Parathyroid adenoma (tissue), 2 donors: ENCODE results near the gene MEF2B.
"Not testable (repeated sequence)": the region's sequence is repeated elsewhere in the genome, so short reads cannot be mapped to it uniquely, and the experiment has no call there.

Experiments
- H2AFZ ChIP-seq: fragments of 300-600 bp; sonication (generic); one replicate; pipeline ENCODE4 v1.7.0; 2017; ENCODE audit warnings: antibody characterized with exemption, mild to moderate bottlenecking
- H3K27ac ChIP-seq: fragments of 300-600 bp; sonication (generic); one replicate; pipeline ENCODE4 v1.7.0; 2017
- H3K27me3 ChIP-seq: fragments of 300-600 bp; sonication (generic); one replicate; pipeline ENCODE4 v1.7.0; 2017; ENCODE audit warnings: low read length; ENCODE audit not compliant: control insufficient read depth, insufficient read depth
- H3K36me3 ChIP-seq: fragments of 300-600 bp; sonication (generic); one replicate; pipeline ENCODE4 v1.7.0; 2017; ENCODE audit warnings: low read length; ENCODE audit not compliant: control insufficient read depth, insufficient read depth
- H3K4me1 ChIP-seq: fragments of 300-600 bp; sonication (generic); one replicate; pipeline ENCODE4 v1.7.0; 2017; ENCODE audit warnings: control low read depth
- H3K4me2 ChIP-seq: fragments of 300-600 bp; sonication (generic); one replicate; pipeline ENCODE4 v1.7.0; 2017; ENCODE audit warnings: low read length
- H3K4me3 ChIP-seq: fragments of 300-600 bp; sonication (generic); one replicate; pipeline ENCODE4 v1.7.0; 2017; ENCODE audit warnings: low read depth, low read length
- H3K79me2 ChIP-seq: fragments of 300-600 bp; sonication (generic); one replicate; pipeline ENCODE4 v1.7.0; 2017; ENCODE audit warnings: control low read depth
- H3K9ac ChIP-seq: fragments of 300-600 bp; sonication (generic); one replicate; pipeline ENCODE4 v1.7.0; 2017; ENCODE audit warnings: mild to moderate bottlenecking
- H3K9me3 ChIP-seq: fragments of 300-600 bp; sonication (generic); one replicate; pipeline ENCODE4 v1.7.0; 2017; ENCODE audit warnings: low read length; ENCODE audit not compliant: control insufficient read depth
- TF ChIP-seq, protein P1 (sequence below): fragments of 300-600 bp; sonication (generic); IDR thresholded peaks from one replicate; pipeline ENCODE4 v1.7.0; 2017; ENCODE audit warnings: antibody characterized with exemption, mild to moderate bottlenecking
- donor health status: primary hyperparathyroidism.

Gene MEF2B

DNA sequence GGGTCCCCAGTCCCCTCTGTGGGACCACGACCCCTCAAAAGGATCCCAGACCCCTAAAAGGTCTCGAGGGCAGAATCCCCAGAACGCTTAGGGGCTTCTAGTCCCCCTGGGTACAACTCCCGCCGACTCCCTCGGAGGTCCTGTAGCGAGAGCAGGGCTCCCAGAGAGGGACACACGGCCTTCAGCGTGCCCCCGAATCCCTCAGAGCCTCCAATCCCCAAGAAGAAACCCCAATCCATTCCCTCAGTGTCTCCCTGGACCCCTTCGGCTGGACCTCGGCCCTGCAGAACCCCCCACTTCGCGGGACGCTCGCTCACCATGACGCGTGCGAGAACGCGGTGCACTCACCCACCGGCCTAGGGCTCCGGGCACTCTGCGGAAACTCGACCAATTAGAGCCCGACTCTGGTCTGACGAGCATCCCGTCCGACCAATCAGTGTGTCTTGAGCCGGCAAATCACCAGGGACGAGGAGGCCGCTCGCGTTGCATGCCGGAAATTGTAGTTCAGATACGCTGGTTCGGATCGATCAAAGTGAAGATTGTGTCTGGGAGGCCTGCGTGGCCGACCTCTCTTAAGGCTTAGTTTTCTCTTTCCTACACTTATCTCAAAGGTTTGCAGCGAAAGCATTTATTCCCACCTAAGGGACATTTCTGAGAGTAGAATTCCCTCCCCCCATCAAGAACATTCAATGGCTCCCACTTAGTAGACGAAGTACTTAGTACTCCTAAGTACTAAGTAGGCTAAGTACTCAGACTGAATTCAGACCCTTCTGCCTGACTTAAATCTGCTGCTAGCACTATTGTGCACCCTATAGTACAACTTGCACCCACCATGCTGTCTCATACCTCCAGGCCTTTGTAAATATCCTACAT is 31.7 kb downstream of the MEF2B start, which contains the start of gene TMEM161A:
Gene TMEM161A (minus strand): TSS at position 370 of the 873 bp plus-strand sequence. CDS start 50 bp downstream, at position 320.
- Histone ChIP-seq H3K27ac (no peak within 1 kb of the TSS), H3K4me3 (peak within 1 kb of the TSS; percentile 95), H3K9ac (peak within 1 kb of the TSS; percentile 32), H3K27me3 (no peaks in the 10 kb centered on the region), H3K36me3 (no peaks in the 10 kb centered on the region), H3K79me2 (peaks cover 5% of the 10 kb centered on the region), H3K4me2 (peak within 1 kb of the TSS; percentile 87), H3K9me3 (no peaks in the 10 kb centered on the region), H3K4me1 (peaks cover 4% of the 10 kb centered on the region), H2AFZ (peak within 1 kb of the TSS; percentile 93)
- TF ChIP-seq, protein P1, sequence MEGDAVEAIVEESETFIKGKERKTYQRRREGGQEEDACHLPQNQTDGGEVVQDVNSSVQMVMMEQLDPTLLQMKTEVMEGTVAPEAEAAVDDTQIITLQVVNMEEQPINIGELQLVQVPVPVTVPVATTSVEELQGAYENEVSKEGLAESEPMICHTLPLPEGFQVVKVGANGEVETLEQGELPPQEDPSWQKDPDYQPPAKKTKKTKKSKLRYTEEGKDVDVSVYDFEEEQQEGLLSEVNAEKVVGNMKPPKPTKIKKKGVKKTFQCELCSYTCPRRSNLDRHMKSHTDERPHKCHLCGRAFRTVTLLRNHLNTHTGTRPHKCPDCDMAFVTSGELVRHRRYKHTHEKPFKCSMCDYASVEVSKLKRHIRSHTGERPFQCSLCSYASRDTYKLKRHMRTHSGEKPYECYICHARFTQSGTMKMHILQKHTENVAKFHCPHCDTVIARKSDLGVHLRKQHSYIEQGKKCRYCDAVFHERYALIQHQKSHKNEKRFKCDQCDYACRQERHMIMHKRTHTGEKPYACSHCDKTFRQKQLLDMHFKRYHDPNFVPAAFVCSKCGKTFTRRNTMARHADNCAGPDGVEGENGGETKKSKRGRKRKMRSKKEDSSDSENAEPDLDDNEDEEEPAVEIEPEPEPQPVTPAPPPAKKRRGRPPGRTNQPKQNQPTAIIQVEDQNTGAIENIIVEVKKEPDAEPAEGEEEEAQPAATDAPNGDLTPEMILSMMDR, result no peak

DNA sequence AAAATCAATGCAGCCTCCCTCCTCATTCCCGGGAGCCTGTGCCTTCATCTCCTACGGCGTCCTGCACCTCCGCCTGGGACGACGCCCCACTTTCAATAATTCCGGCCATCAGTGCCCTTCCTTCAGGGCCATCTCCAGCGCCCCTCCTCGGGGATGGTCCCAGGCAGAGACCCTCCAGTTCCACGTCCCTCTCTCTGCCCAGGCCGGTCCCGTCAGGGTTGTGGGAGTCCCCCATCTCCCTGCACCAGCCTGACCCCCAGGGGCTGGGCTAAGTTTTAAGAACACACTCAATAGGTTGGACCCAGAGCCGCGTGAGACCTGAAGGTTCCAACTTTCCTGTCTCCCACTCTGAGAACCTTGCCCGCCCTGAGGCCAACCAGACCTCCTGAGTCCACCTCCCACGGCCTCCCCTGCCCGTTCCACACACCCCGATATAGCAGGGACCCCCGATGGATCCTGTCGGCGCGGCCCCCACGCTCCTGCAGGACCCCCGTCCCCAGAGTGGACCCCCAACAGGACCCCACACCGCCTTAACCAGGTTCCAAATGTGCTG is 32.4 kb downstream of the MEF2B start:
- peak overlapping the region; percentile 32 for H3K9ac ChIP-seq
- H3K27ac ChIP-seq, result no peak overlapping the region

DNA sequence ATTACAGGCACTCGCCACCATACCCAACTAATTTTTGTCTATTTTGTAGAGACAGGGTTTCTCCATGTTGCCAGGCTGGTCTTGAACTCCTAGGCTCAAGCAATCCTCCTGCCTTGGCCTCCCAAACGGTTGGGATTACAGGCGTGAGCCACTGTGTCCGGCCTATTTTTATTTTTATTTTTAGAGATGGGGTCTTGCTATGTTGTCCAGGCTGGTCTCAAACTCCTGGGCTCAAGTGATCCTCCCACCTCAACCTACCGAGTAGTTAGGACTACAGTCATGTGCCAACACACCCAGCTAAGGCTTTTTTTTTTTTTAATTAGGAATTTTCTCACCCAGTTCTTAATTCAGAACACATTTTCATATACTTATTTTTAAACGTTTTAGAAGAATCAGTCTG is 34.4 kb downstream of the MEF2B start:
- not testable (repeated sequence) for H3K36me3 ChIP-seq, H3K4me1 ChIP-seq, H2AFZ ChIP-seq, H3K79me2 ChIP-seq, H3K4me2 ChIP-seq, H3K9me3 ChIP-seq, H3K27me3 ChIP-seq, H3K4me3 ChIP-seq, H3K9ac ChIP-seq, H3K27ac ChIP-seq

More for the DNA sequence above, 32.4 kb downstream of the MEF2B start:
- Histone ChIP-seq H3K27me3 (no peaks in the 10 kb centered on the region), H3K4me3 (peak overlapping the region; percentile 95), H3K4me2 (peak overlapping the region; percentile 87), H3K9me3 (no peaks in the 10 kb centered on the region), H3K4me1 (peaks cover 4% of the 10 kb centered on the region), H3K79me2 (peaks cover 5% of the 10 kb centered on the region), H2AFZ (peak overlapping the region; percentile 93), H3K36me3 (no peaks in the 10 kb centered on the region)
- TF ChIP-seq, protein P1, result no peak

DNA sequence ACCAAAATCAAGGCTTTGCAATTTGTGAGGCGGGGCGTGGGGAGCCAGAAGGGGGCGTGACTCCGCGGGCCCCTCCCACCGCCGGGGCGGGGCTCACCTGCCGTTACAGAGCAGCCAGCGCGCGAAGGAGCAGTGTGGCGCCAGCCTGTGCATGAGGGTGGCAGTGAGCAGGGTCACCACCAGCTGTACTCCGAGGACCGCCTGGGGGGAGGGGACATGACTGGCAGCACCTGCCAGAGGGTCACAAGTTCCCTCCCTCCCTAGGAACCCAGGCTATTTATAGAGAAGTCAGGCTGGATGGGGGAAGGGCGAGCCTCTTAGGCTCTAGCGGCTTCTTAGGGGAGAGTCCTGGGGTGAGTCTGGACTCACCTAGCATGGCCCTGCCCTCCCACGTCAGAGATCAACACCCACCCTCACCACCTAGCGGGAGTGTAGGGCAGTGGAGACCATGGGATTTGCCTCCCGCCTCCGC is 35.3 kb downstream of the MEF2B start:
- Histone ChIP-seq H3K9me3 (no peaks in the 10 kb centered on the region), H3K27ac (no peak overlapping the region), H3K4me1 (peaks cover 4% of the 10 kb centered on the region), H3K4me3 (no peak overlapping the region), H3K36me3 (no peaks in the 10 kb centered on the region), H2AFZ (no peak overlapping the region), H3K27me3 (no peaks in the 10 kb centered on the region), H3K4me2 (no peak overlapping the region), H3K9ac (no peak overlapping the region), H3K79me2 (peaks cover 5% of the 10 kb centered on the region)
- TF ChIP-seq, protein P1, result no peak

DNA sequence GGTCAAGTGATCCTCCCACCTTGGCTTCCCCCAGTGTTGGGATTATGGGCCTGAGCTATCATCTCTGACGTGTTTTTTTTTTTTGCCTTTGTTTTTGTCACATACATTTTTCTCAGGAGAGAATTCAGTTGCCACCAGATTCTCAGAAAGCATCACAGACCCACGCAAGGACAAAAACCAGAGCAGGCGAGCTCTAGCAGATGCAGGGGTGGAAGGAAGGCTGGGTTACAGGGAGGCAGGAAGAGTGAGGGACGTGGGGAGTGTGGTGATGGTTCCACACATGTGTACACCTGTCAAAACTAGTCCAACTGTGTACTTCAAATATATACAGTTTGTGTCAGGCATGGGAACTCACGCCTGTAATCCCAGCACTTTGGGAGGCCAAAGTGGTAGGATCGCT is 36.1 kb downstream of the MEF2B start:
- H3K4me3 ChIP-seq, result no peak overlapping the region
- H3K9me3 ChIP-seq, result no peaks in the 10 kb centered on the region
- H3K79me2 ChIP-seq, result peaks cover 5% of the 10 kb centered on the region
- H3K36me3 ChIP-seq, result no peaks in the 10 kb centered on the region
- H3K4me1 ChIP-seq, result peaks cover 4% of the 10 kb centered on the region
- H3K27me3 ChIP-seq, result no peaks in the 10 kb centered on the region
- TF ChIP-seq, protein P1, result no peak
- H3K27ac ChIP-seq, result no peak overlapping the region
- H3K9ac ChIP-seq, result no peak overlapping the region
- no peak overlapping the region for H3K4me2 ChIP-seq
- H2AFZ ChIP-seq, result no peak overlapping the region
